Mucosa of gallbladder (tissue), 1 donor: ENCODE measurements around the gene POU1F1. TPM values are rescaled to one million over a fixed set of nuclear protein-coding genes. Genes with fewer than 3 reads are reported as not detected.
"Not testable (repeated sequence)": the region's sequence is repeated elsewhere in the genome, so short reads cannot be mapped to it uniquely, and the experiment has no call there.

Experiments used
- DNase-seq: peaks from one replicate; pipeline ENCODE4 v3.0.0-alpha.2; 2020; ENCODE audit warnings: low spot score
- total RNA-seq: library from RNA; stranded (reverse); gene quantifications from one replicate; pipeline ENCODE4 v1.2.1, GENCODE V29; 2021
- donor health status: DM: no; HTN: no; CAD: no.

Gene POU1F1
- total RNA-seq, 1 donor from 2014 or later: not detected

DNA sequence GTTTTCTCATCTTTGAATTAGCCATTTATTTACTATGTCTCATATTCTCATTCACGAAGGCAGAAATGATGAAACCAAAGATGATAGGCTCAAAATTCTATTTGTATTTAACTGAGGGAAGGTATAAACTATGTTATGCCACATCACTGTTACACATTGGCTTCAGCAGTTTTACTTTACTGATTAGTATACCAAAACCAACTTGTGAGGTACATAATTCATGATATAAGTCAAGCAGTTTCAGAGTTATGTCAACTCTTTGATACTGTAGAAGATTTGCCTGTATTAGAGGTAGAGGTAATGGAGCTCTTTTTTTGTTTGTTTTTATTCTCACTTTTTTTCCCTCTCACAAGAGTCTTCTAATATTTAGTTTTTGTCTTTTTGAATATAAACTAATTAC, 26.4 kb downstream of the POU1F1 start:
- DNase-seq: no peak

- DNase-seq: no peak
Observed at GRCh38 chr3:87248831-87249230, 27.6 kb downstream of the POU1F1 start.

GRCh38 chr3:87248231-87248630, 28.2 kb downstream of the POU1F1 start:
- not testable (repeated sequence) for DNase-seq

- DNase-seq: no peak
Observed at GRCh38 chr3:87247430-87247773, 29.0 kb downstream of the POU1F1 start.

- no peak for DNase-seq
Observed at GRCh38 chr3:87246662-87247429, 29.5 kb downstream of the POU1F1 start.

DNA sequence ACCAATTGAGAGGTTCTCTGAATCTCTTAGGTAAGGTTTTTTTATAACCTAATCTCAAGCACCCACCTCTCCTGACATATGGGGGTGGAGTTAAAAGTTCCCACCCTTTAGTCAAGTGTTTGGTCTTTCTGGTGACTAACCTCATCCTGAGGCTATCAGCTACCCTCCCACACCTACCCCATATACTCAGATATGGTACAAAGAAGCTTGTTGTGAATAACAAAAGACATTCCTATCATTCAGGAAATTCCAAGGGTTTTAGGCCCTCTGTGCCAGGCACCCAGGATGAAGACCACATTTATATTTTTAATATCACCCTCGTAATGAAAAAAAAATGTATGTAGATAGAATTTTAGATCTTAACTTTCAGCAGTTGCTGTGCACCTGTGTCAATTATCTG, 40.3 kb downstream of the POU1F1 start:
- DNase-seq: no peak

DNA sequence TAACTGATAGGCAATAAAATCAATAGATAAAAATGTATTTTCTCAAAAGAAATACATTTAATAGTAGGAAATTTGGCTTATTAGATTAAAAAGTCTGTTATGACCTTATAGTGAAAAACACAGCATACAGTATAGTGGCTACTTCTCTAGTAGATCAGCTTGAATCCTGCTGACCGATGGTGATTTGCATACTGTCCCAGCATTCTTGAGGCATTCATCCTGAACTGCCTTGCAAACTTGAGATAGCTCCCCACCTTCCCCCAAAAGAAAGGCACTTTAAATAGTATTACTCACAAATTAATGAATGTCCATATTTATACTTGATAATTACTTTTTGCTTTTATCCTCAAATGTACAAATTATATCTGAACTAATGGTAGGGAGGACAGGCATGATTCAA, 42.6 kb downstream of the POU1F1 start:
- no peak for DNase-seq

DNA sequence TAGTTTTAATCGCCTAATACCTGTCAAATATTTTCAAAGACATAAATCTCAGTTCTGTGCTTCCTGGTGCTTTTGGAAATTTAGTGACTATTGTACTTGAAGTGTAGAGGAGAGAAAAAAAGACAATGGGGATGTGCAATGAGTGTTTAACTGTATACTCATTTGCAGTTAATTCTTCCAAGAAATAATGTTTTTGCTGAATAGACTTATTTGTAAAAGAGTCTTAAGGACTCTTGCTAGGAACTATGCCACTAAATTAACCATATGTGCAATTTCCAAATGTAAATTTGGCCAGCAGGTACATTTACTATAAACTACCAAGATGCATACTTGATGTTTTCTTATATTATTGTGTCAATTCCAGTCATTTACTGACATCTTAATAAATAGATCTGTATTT, 47.3 kb downstream of the POU1F1 start:
- DNase-seq: no peak

GRCh38 chr3:87228316-87228715, 48.1 kb downstream of the POU1F1 start:
- DNase-seq: no peak

DNA sequence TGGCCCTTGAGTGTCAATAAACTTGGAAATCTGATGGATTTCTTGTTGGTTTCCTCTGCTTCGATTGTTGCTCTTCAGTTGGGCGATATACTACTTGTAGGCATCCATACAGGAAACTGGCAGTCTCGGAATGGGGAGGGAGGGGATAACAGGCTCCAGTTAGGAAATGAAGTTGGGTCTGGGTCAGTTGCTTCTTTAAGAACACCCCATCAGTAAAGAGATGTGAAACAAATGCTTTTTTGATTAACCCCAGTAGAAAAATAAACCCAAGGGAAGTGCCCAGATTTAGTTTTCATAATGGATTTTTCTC, 48.6 kb downstream of the POU1F1 start:
- DNase-seq: no peak

DNA sequence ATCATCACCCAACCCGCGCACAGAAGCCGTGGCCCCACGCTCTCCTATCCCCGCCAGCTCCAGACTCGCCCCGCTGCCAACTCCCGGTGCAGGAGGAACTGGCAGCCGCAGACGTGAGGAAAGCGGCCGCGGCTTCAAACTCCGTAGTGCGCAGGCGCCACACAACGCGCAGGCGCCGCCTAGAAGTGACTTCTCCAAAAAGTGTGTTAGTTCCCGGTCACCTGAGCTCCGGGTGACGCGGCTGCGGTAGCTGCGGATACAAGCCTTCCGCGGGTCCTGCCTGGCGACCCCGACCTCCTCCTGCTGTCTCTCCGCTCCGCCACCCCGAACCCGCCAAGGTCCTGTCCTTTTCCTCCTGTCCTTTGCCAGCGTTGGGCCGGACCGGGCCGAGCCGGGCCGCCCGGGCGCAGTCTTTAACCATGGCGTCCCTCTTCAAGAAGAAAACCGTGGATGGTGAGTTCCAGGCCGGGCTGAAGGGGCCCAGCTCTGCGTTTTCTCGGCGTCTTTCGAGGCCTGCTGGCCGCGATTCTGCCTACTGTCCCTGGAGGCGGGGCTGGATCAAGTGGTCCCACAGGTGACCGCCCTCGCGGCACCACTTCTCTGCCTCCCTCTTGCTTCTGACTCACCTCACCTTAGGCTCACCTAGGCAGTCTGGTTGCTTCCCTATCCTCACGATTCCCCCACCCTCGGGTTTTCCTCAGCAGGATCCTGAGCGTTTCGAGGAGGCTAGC, 49.1 kb downstream of the POU1F1 start, which contains the start of gene CHMP2B:
TSS of gene CHMP2B (plus strand) at position 206 of the 731 bp plus-strand sequence. CDS start at position 420, 214 bp downstream.
- peak; percentile 96 for DNase-seq

- DNase-seq: no peak
Observed at GRCh38 chr3:87225659-87226058, 50.7 kb downstream of the POU1F1 start.

- no peak for DNase-seq
Observed at GRCh38 chr3:87219611-87220010, 56.8 kb downstream of the POU1F1 start.

- DNase-seq: no peak
Observed at GRCh38 chr3:87218560-87218959, 57.8 kb downstream of the POU1F1 start.

Other genes starting within 250 kb of the POU1F1 start
- gene CHMP2B, start 49.3 kb downstream of the POU1F1 start, total RNA-seq: 54.0 TPM